HEK293 (cell line): ENCODE results near the gene EPSTI1.

Experiments
- CTCF ChIP-seq: fragments of 450-650 bp; formaldehyde crosslinking; IDR thresholded peaks from 2 replicates; pipeline ENCODE4 v1.5.1; 2016; ENCODE audit warnings: missing biosample characterization, missing genetic modification characterization
- ZNF184 ChIP-seq: fragments of 450-650 bp; IDR thresholded peaks from 2 replicates; pipeline ENCODE4 v1.5.1; 2018; ENCODE audit warnings: missing biosample characterization, mild to moderate bottlenecking, missing genetic modification characterization

GRCh38 chr13:42876887-42877545 lies 115.0 kb downstream of the EPSTI1 start:
- TF ChIP-seq ZNF184 (tag by site-specific recombination) (no peak), CTCF (tag by site-specific recombination) (no peak)
